ENCODE data around the gene ZG16.

DNA sequence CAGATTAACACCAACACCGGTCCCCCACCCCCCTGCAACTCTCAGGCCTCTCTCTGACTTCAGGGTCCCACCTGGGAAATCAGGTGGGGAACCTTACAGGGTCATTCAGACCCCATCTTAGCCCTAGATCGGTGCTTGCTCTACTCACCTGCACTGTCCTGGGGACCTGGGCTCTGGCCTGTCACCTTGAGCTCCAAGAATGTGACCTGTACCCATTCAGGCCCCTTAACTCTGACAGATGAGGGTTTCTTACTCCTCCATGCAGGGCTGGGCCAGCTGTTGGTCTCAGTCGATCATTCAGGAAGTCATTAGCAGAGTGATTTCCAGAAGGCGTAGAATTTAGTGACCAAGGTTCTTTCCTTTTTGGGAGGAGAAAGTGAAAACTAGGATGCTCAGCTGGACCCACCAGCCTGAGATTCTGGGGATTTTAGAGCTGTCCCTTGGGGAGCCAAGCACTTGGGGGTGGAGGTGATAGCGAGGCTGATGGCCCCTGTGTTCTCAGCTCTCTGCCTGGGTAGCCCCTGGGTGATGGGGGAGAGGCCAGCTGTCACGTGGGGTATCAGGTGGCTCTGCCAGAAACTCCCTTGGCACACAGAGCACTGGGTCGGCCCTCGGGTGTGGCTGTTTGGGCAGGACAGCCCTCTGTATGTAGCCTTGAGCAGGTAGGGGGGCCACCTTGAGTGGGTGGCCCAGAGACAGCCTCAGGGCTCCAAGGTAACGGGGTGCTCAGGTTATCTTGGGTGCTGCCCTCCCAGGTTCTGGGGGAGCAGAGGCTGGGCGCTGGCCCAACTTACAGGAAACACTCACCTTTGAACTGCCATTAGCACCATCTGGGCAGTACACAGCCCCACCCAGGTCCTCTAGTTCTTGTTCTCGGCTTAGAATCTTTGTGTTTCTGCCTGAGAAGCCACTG is 42.9 kb downstream of the ZG16 start:
- TF ChIP-seq CTCF (IDR thresholded peaks at IDR 0.05) (no peak), POLR2A (IDR thresholded peaks at IDR 0.05) (peak; percentile 28)

Measured in right lobe of liver (tissue), 4 donors.